Measurements from ENCODE around the gene MBTD1. TPM values are rescaled to one million over a fixed set of nuclear protein-coding genes. Genes with fewer than 3 reads are reported as not detected.

Gene MBTD1
- total and polyA plus RNA-seq, 9 of the 15 experiments (the other 6 are each of a cell fraction or from before 2014, with no cell fraction given): 2.1 to 26.3 (median 13.3) TPM

DNA sequence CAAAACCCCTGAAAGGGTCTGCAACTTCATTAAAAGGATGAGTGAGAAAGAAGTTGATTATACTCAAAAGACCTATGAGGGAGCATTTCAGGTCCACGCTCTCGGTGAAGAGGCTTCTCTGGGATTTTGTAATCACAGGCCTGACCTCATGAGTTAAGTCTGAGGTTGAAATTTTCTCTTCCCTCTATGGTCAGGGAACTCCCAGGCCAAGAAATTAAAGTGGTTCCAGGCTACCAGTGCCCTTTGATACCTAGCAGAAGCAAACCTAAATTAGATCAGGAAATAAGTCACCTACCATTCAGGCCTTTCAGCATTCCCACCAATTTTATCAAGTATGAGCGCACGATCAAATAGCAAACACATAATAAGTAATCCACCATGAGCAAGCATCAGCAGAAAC, 27.9 kb downstream of the MBTD1 start:
- no peak for FAIRE-seq
- BruUV-seq (replicated peaks): no TSS peak
- TF ChIP-seq, protein P1, sequence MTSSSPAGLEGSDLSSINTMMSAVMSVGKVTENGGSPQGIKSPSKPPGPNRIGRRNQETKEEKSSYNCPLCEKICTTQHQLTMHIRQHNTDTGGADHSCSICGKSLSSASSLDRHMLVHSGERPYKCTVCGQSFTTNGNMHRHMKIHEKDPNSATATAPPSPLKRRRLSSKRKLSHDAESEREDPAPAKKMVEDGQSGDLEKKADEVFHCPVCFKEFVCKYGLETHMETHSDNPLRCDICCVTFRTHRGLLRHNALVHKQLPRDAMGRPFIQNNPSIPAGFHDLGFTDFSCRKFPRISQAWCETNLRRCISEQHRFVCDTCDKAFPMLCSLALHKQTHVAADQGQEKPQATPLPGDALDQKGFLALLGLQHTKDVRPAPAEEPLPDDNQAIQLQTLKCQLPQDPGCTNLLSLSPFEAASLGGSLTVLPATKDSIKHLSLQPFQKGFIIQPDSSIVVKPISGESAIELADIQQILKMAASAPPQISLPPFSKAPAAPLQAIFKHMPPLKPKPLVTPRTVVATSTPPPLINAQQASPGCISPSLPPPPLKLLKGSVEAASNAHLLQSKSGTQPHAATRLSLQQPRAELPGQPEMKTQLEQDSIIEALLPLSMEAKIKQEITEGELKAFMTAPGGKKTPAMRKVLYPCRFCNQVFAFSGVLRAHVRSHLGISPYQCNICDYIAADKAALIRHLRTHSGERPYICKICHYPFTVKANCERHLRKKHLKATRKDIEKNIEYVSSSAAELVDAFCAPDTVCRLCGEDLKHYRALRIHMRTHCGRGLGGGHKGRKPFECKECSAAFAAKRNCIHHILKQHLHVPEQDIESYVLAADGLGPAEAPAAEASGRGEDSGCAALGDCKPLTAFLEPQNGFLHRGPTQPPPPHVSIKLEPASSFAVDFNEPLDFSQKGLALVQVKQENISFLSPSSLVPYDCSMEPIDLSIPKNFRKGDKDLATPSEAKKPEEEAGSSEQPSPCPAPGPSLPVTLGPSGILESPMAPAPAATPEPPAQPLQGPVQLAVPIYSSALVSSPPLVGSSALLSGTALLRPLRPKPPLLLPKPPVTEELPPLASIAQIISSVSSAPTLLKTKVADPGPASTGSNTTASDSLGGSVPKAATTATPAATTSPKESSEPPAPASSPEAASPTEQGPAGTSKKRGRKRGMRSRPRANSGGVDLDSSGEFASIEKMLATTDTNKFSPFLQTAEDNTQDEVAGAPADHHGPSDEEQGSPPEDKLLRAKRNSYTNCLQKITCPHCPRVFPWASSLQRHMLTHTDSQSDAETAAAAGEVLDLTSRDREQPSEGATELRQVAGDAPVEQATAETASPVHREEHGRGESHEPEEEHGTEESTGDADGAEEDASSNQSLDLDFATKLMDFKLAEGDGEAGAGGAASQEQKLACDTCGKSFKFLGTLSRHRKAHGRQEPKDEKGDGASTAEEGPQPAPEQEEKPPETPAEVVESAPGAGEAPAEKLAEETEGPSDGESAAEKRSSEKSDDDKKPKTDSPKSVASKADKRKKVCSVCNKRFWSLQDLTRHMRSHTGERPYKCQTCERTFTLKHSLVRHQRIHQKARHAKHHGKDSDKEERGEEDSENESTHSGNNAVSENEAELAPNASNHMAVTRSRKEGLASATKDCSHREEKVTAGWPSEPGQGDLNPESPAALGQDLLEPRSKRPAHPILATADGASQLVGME (CRISPR knock-in tag; IDR thresholded peaks at IDR 0.05): no peak
- TF ChIP-seq, protein P2, sequence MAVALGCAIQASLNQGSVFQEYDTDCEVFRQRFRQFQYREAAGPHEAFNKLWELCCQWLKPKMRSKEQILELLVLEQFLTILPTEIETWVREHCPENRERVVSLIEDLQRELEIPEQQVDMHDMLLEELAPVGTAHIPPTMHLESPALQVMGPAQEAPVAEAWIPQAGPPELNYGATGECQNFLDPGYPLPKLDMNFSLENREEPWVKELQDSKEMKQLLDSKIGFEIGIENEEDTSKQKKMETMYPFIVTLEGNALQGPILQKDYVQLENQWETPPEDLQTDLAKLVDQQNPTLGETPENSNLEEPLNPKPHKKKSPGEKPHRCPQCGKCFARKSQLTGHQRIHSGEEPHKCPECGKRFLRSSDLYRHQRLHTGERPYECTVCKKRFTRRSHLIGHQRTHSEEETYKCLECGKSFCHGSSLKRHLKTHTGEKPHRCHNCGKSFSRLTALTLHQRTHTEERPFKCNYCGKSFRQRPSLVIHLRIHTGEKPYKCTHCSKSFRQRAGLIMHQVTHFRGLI (CRISPR knock-in tag; IDR thresholded peaks at IDR 0.05): no peak
- TF ChIP-seq MCM5 (IDR thresholded peaks at IDR 0.05; ENCODE audit: low read depth) (no peak), MCM7 (IDR thresholded peaks at IDR 0.05) (no peak), CXXC5 (CRISPR knock-in tag; IDR thresholded peaks at IDR 0.05) (no peak), ZSCAN29 (IDR thresholded peaks at IDR 0.05) (no peak), ZC3H11A (IDR thresholded peaks at IDR 0.05; ENCODE audit: low read depth, low read length) (no peak), FUS (optimal IDR thresholded peaks at IDR 0.05; ENCODE audit: low read depth, low read length) (no peak), BMI1 (IDR thresholded peaks at IDR 0.05; ENCODE audit: low read length) (no peak)
- TF ChIP-seq, protein P3, sequence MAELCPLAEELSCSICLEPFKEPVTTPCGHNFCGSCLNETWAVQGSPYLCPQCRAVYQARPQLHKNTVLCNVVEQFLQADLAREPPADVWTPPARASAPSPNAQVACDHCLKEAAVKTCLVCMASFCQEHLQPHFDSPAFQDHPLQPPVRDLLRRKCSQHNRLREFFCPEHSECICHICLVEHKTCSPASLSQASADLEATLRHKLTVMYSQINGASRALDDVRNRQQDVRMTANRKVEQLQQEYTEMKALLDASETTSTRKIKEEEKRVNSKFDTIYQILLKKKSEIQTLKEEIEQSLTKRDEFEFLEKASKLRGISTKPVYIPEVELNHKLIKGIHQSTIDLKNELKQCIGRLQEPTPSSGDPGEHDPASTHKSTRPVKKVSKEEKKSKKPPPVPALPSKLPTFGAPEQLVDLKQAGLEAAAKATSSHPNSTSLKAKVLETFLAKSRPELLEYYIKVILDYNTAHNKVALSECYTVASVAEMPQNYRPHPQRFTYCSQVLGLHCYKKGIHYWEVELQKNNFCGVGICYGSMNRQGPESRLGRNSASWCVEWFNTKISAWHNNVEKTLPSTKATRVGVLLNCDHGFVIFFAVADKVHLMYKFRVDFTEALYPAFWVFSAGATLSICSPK (IDR thresholded peaks at IDR 0.05; ENCODE audit: borderline replicate concordance): no peak
- TF ChIP-seq, protein P4, sequence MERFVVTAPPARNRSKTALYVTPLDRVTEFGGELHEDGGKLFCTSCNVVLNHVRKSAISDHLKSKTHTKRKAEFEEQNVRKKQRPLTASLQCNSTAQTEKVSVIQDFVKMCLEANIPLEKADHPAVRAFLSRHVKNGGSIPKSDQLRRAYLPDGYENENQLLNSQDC (CRISPR knock-in tag; IDR thresholded peaks at IDR 0.05): no peak
- TF ChIP-seq, protein P5, sequence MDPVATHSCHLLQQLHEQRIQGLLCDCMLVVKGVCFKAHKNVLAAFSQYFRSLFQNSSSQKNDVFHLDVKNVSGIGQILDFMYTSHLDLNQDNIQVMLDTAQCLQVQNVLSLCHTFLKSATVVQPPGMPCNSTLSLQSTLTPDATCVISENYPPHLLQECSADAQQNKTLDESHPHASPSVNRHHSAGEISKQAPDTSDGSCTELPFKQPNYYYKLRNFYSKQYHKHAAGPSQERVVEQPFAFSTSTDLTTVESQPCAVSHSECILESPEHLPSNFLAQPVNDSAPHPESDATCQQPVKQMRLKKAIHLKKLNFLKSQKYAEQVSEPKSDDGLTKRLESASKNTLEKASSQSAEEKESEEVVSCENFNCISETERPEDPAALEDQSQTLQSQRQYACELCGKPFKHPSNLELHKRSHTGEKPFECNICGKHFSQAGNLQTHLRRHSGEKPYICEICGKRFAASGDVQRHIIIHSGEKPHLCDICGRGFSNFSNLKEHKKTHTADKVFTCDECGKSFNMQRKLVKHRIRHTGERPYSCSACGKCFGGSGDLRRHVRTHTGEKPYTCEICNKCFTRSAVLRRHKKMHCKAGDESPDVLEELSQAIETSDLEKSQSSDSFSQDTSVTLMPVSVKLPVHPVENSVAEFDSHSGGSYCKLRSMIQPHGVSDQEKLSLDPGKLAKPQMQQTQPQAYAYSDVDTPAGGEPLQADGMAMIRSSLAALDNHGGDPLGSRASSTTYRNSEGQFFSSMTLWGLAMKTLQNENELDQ (CRISPR knock-in tag; IDR thresholded peaks at IDR 0.05; ENCODE audit: borderline replicate concordance): no peak

More for the DNA sequence above, 27.9 kb downstream of the MBTD1 start:
- H2AFZ ChIP-seq (ENCODE audit: low read depth, low read length): no peak overlapping the region
- no peaks in the 10 kb centered on the region for H3K27me3 ChIP-seq (ENCODE audit: control insufficient read depth in 2 of 2, insufficient read depth in 2 of 2, low read length in 2 of 2)
- no peaks in the 10 kb centered on the region for H3K9me1 ChIP-seq (ENCODE audit: control insufficient read depth, insufficient read depth, low read length)
- H3K9ac ChIP-seq (ENCODE audit: insufficient read depth in 1 of 2, low read depth in 2 of 2, low read length in 2 of 2): no peak overlapping the region
- H3K4me1 ChIP-seq (replicated peaks in 1 of 2; ENCODE audit: control insufficient read depth in 2 of 2, insufficient read depth in 2 of 2, low read length in 2 of 2): no peaks in the 10 kb centered on the region
- no peaks in the 10 kb centered on the region for H3K36me3 ChIP-seq (ENCODE audit: control insufficient read depth, insufficient read depth, low read length)
- no peak overlapping the region for H3K4me3 ChIP-seq
- WGBS (ENCODE audit: insufficient coverage, low coverage, missing lambda C conversion rate): 95% methylated on average over 4 of the region's 4 CpGs
- ChIA-PET POLR2A (no interaction called here), CTCF (ENCODE audit: low intra/inter-chr PET ratio) (no interaction called here)
- DNase-seq (ENCODE audit: extremely low read depth in 1 of 4, low spot score in 3 of 4) (no peak), ATAC-seq (no peak)
- H3K79me2 ChIP-seq (ENCODE audit: control insufficient read depth, insufficient read depth, low read length): peaks cover 65% of the 10 kb centered on the region
- no peak overlapping the region for H3K27ac ChIP-seq (ENCODE audit: extremely low read depth, low read depth, low read length)
- H3K4me2 ChIP-seq (ENCODE audit: insufficient read depth, low read length): no peak overlapping the region
- in situ Hi-C loops (cut with MboI): no loop called here
- no peaks in the 10 kb centered on the region for H3K9me3 ChIP-seq (replicated peaks; ENCODE audit: control insufficient read depth, insufficient read depth, low read depth, low read length)
- intact Hi-C loops (cut with micrococcal nuclease): no loop called here
- H4K20me1 ChIP-seq (replicated peaks; ENCODE audit: control insufficient read depth, insufficient read depth, low read length): no peaks in the 10 kb centered on the region
